GM19328 (cell line): Measurements from ENCODE around the gene DIP2B.
"Not testable (repeated sequence)": the region's sequence is repeated elsewhere in the genome, so short reads cannot be mapped to it uniquely, and the experiment has no call there.

Experiments used
- ATAC-seq: cut with Tn5 transposase; IDR thresholded peaks from one replicate; pipeline ENCODE4 v1.9.1; 2021; ENCODE audit warnings: mild to moderate bottlenecking, moderate library complexity; ENCODE audit not compliant: unreplicated experiment

Gene DIP2B

DNA sequence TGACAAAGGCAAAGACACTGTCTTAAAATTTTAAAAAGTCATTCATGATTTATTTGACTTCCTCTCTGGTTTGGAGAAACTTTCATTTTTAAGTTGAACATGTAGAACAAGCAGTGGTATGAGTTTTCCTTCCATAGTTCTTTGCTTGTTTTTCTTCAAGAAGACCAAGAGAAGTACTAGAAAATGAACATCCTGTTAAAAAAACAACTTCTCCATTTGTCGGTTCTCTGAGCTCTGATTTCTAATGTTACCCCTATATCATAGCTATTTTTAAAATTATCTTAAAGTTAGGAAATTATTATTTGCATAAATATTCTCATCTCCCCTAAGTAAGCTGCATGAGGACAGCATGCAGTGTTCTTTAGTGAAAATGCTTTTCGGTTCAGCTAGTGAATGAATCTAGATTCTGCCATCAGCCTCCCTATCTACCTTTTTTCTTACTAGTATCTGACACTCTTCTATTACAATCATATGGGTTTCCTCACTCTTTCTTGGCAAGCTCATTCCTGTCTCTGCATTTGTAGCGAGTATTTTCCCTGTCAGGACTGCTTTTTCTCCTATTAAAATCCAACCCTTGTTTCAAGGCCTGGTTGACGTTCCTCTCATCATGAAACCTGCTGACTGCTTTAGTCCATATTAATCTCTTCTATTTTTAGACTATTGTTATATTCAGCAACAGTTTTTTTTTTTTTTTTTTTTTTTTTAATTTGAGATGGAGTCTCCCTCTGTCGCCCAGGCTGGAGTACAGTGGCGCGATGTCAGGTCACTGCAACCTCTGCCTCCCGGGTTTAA lies 15.8 kb downstream of the DIP2B start:
- no peak for ATAC-seq

DNA sequence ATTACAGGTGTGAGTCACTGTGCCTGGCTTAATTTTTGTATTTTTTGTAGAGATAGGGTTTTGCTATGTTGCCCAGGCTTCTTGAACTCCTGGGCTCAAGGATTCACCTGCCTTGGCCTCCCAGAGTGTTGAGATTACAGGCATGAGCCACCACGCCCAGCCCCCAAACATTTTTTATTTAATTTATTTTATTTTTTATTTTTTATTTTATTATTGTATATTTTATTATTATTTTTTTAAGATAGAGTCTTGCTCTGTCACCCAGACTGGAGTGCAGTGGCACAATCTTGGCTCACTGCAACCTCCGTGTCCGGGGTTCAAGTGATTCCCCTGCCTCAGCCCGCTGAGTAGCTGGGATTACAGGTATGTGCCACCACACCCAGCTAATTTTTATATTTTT lies 17.0 kb downstream of the DIP2B start:
- not testable (repeated sequence) for ATAC-seq

DNA sequence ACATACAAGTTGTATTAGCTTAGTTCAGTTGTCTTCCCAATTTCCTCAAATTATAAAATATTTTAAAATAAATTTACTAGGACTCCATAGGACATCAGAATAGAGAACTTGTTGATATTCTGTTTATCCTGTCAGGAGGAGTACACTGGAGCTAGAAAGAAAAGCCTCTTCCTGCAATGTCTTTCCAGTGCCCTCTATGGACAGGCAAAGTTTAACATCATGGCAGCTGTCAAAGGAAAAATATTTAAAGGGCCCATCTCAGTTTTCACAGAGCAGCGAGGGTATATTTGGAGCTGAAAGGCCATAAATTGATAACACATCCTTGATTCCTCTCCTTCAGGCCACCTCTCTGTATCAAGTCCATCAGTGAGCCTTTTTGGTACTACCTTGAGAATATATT lies 19.0 kb downstream of the DIP2B start:
- ATAC-seq = no peak

DNA sequence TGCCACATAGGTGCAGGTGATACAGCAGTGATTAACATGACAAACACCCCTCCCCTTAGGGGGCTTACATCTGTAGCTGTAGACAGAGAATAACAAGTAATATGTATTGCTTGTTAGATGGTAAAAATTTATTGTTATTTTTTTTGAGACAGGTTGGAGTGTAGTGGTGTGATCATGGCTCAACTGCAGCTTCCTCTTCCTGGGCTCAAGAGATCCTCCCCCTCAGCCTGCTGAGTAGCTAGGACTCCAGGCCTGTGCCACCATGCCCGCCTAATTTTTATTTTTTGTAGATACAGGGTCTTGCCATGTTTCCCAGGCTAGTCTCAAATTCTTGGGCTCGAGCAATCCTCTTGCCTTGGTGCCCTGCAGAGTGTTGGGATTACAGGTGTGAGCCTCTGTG lies 19.8 kb downstream of the DIP2B start:
- ATAC-seq = no peak

DNA sequence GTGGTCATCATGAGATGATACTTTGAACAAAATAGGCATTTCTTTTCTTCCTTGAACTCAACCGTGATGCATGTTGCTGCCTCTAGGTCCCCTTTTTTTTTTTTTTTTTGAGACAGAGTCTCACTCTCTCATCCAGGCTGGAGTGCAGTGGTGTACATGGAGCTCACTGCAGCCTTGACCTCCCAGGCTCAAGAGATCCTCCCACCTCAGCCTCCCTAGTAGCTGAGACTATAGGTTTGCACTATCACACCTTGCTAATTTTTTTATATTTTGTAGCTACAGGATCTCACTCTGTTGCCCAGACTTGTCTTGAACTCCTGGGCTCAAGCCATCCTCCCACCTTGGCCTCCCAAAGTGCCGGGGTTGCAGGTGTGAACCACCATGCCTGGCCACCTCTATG lies 20.6 kb downstream of the DIP2B start:
- no peak for ATAC-seq

DNA sequence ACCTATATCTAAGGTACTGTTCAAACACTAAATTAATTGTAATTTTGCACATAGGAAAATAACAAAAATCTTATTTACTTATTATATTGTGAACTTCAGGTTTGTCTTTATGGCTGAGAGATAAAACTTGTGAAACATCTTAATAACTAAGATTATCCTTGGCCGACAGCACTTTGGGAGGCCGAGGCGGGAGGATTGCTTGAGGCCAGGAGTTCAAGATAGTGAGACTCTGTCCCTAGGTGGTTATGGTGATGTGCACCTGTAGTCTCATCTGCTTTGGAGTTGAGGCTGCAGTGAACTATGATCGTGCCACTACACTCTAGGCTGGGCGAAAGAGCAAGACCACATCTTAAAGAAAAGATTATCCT lies 22.6 kb downstream of the DIP2B start:
- ATAC-seq = no peak

DNA sequence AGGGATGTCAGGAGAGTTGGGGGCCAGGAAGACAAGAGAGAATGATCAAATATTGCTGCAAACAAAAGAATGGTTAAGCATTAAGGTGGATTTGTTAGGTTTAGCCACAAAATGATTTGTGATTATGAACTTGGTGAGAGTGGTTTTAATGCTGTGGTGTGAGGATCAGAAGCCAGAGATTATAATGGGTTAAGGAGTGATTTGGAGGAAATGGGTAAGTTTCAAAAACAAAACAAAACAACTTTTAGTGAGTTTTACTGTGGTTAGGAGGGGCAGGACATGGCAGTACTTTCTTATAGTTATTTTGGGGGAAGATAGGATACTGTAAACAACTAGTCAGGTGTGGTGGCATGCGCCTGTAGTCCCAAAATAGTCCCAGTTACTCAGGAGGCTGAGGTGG lies 24.0 kb downstream of the DIP2B start:
- no peak for ATAC-seq

DNA sequence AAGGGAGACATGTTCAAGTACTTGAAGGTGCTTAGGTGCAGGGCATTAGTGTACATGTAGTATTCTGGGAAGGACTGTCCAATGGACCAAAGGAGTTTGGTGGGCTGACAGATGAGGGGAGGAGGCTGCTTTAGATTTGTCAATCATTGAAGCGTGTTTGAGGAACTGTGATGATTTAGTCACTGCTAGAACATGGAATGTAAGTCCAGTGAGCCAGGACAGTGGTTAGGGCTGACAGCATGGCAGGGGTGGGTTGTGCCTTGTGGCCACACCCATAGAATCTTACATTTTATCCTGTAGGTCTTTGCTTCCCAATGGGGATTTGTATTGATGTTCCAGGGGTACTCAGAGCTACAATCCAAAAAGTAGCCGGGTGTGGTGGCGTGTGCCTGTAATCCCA lies 24.6 kb downstream of the DIP2B start:
- no peak for ATAC-seq

DNA sequence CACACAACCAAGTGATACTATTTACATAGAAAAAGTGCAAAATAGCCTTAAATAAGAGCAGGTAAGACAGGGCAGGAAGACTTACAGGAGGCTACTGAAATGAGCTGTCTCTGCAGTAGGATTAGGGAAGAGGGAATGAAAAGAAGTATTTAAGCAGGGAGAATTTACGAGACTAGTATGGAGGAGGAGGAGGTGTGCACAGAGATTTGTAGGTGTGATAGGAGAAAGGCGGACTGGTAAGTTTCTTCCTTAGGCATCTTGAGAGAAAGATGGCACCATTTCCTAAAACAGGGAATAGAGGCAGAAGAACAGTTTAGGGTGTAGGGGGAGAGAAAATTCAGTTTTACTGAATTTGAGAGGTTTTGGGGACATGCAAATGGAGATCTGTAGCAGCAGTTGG lies 25.7 kb downstream of the DIP2B start:
- no peak for ATAC-seq

DNA sequence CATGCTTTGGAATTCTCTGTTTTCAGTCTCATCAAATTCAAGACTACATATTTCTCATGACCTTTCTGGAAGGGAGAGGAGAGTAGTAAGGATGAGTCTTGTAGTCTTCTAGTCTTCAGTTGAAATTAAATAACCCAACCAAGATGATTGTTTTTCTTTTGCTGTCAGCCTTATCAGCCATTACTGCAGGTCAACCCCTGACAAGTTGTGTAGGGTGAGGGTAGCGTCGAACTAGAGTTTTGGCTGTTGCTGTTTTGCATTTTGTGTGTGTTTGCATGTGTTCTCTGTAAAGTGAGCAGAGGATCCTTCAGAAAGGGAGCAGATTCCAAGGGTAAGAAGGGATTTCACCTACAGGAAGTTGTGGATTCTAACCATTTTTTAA lies 28.4 kb downstream of the DIP2B start:
- ATAC-seq = no peak

DNA sequence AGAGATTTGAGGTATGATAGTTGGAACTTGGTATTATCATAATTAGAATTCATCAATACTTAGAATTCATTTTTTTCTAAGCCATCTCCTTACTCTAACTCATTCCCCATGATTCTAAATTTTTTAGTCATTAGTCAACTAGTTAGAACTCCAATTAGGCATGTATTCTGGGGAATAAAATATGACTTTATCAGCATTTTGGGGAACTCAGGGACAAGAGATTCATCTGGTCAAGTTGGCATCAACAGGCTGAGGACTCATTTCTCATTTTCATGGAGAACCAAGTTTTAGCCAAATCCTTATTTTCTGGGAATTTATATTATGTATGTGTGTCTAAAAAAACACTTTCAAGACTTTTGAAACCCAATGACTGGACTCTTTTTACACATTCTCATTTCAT lies 29.2 kb downstream of the DIP2B start:
- no peak for ATAC-seq

DNA sequence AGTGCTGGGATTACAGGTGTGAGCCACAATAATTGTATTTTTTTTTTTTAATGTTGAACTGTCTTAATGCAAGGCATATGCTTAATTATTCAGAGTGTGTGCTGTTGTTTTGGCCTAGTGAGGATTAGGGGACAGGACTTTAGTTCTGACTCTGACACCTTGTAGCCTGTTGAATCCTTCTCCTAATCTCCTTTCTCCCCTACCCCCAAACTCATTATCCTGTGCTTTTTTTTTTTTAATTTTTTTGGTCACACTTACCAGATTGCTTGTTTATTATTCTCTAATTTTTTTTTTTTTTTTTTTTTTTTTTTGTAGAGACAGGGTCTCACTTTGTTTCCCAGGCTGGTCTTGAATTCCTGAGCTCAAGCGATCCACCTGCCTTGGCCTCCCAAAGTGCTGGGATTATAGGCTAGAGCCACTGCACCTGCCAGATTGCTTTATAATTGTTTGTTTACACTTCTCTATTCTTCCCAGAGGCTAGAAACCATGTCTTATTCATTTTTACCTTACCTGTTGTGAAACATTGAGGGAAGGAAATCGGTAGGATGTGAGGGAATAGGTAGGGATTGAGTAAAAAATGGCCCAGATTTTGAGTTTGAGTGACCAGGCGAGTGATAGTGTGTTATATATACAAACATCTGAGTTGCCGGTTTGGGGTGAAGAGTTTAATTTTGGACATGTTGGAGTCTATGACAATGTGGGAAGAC lies 32.2 kb downstream of the DIP2B start:
- ATAC-seq = no peak

DNA sequence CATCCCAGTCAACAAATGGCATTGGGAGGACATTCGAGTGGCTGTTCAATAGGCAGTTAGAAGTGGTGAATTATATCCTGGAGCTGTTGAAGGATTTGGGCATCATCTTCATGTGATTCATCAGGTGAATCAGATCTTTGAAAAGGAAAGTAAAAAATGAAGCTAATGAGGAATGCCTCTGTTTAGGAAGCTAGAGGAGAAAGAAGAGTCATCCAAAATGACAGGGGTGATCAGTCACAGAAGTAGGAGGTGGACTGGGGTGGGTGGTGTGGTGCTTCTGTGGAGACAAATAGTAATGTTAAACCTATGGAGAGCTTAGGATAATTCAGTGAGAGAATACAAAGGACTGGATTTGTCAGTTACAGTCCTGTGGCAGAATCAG lies 32.7 kb downstream of the DIP2B start:
- no peak for ATAC-seq

DNA sequence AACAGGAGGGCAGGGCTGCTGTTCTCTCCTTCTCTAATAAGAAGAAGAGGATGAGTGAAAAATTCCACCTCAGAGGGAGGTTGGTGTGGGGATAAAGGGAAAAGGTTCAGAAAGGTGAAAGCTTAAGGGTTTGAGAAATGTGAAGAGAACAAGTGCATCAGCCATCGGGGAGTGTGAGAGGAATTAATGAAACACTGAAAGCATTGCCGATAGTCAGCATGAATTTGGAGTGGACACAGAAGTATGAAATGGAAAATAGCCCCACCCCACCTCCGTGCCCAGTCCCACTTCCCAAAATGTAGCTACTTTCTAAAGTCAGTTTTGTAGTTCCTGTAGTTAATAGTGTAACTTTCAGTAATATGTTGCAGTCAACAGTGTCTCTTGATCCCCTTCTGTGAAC lies 33.4 kb downstream of the DIP2B start:
- no peak for ATAC-seq

DNA sequence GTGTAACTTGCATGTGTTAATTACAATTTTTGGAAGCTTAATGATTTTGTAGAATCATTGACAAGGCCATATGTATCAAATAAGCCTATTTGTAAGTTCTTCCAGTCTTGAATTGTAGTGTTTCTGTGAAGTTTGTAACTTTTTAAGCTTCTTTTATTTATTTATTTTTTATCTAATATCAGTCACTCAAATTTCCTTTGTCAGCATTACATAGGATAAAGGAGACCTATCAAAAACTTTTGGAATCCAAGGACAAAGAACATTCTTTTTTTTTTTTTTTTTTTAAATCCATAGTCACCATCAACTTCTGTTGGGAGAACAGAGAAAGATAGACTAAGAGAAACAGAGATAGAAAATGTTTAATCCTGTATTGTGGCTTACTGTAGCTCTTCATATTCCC lies 36.4 kb downstream of the DIP2B start:
- ATAC-seq = no peak

DNA sequence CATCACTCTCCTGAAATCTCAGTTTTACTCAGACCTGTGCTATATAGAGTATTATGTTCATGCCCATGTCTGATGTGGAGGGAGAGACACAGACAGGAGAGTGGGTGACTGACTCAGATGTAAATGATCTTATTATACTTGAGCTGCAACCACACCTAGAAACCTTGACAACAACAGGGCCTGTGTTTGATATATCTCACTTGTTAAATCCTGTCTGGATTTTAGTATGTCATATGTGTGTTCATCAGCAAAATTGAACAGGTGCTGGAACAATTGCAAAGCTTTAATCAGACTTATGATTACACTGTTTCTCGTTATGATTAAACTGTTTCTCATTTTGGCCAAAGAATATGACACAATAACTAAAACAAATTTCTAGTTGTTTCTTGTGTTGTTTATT lies 37.7 kb downstream of the DIP2B start:
- no peak for ATAC-seq

DNA sequence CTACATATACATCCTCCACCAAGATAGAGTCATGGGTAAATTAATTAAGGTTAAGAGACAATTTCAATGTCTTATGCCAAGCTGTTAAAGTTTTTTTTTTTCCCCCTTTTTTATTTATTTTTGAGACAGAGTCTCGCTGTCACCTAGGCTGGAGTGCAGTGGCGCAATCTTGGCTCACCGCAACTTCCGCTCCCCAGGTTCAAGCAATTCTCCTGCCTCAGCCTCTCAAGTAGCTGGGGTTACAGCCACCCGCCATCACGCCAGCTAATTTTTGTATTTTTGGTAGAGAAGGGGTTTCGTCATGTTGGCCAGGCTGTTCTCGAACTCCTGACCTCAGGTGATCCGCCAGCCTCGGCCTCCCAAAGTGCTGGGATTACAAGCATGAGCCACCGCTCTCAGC lies 38.4 kb downstream of the DIP2B start:
- ATAC-seq = not testable (repeated sequence)

DNA sequence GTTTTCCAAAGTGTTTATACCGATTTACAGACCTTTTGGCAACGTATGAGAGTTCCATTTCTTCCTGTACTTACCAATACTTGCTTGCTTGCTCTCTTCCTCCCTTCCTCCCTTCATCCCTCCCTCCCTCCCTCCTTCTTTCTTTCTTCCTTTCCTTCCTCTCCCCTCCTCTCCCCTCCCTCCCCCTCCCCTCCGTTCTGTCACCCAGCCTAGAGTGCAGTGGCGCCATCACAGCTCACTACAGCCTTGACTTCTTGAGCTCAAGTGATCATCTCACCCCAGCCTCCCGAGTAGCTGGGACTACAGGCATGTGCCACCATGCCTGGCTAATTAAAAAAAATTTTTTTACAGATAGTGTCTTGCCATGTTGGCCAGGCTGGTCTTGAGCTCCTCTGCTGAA lies 40.4 kb downstream of the DIP2B start:
- ATAC-seq = no peak

DNA sequence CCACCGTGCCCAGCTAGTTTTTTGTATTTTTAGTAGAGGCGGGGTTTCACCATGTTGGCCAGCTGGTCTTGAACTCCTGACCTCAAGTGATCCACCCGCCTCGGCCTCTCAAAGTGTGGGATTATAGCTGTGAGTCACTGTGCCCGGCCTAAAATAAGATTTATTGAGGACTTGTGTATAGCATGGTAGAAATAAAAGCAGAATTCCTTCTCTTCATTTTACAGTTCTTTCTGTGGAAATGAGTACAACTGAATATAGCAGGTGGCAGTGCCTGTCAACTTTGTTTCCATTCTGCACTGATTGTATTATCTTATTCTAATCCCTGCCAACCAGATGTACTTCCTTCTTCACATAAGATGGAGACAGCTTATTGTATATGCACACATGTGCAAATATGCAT lies 41.0 kb downstream of the DIP2B start:
- no peak for ATAC-seq

DNA sequence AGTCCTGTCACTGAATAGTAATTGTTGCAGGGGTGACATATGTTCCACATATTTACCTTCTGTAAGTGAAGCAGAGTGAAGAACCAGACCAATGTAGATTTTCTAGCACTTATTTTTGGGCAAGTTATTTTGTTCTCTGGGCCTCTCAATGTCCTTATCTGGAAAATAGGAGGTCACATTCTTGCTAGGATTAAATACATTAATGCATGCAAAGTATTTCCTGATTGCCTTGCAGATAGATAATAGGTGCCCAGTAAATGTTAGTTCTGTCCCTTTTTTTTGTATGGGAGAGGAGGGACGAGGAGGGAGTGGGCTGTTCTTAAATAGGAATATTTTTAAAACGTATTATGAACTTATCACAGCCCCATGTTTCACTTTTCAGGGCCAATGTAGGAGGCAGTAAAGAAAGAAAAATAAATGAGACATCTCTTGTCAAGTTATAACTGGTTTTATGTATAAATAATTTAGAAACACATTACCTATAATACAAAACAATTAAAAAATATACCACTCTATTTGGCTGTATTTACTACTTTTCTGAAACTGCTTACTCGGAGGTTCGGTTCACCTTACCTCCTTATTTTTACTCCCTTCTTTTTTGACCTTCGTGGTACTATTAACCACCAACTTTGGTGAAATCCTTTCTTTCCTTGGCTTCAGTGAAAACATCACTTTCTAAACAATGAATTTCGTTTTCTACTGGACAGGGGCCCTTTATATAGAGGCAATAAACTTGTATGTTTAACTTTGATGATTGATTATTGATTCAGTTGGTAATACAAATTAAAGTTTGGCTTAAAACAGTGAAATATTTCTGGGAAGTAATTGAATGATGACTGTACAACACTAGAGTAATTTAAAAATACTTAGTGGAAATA lies 41.9 kb downstream of the DIP2B start:
- no peak for ATAC-seq

DNA sequence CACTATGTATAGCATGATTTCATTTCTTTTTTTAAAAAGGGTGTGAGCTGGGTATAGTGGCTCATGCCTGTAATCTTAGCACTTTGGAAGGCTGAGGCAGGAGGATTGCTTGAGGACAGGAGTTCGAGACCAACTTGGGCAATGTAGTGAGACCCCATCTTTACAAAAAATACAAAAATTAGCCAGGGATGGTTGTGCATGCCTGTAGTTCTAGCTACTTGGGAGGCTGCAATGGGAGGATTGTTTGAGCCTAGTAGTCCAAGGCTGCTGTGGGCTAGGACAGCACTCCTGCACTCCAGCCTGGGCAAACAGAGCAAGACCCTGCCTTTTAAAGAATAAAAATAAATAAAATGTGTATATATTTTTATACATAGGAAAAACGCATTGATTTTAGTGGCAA lies 43.0 kb downstream of the DIP2B start:
- no peak for ATAC-seq

DNA sequence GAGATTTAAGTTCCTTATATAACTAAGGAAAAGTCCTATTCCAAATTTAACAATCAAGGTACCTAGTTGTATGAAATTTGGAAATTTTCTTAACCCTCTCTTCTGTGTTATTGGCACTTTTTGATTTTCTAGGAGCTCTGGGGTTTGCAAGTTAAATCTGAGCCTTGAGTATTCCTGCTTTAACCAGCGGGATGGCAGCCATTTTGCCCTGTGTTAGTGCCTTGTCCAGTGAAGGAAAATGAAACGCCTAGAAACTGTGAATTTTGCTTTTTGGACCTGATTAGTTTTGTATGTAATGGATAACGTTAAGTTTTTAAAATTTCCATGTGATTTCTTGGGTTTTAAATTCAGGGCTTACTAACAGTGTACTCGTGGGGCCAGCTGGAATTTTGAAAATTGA lies 45.1 kb downstream of the DIP2B start:
- no peak for ATAC-seq
